ENCODE data around the gene DEAF1. TPM values are rescaled to one million over a fixed set of nuclear protein-coding genes. Genes with fewer than 3 reads are reported as not detected.
A peak's percentile ranks its signal among the peaks of the same experiment; 100 is the strongest.

Gene DEAF1
- total and polyA plus RNA-seq, 9 of the 15 experiments (the other 6 are each of a cell fraction or from before 2014, with no cell fraction given): 2.0 to 69.1 (median 26.8) TPM

DNA sequence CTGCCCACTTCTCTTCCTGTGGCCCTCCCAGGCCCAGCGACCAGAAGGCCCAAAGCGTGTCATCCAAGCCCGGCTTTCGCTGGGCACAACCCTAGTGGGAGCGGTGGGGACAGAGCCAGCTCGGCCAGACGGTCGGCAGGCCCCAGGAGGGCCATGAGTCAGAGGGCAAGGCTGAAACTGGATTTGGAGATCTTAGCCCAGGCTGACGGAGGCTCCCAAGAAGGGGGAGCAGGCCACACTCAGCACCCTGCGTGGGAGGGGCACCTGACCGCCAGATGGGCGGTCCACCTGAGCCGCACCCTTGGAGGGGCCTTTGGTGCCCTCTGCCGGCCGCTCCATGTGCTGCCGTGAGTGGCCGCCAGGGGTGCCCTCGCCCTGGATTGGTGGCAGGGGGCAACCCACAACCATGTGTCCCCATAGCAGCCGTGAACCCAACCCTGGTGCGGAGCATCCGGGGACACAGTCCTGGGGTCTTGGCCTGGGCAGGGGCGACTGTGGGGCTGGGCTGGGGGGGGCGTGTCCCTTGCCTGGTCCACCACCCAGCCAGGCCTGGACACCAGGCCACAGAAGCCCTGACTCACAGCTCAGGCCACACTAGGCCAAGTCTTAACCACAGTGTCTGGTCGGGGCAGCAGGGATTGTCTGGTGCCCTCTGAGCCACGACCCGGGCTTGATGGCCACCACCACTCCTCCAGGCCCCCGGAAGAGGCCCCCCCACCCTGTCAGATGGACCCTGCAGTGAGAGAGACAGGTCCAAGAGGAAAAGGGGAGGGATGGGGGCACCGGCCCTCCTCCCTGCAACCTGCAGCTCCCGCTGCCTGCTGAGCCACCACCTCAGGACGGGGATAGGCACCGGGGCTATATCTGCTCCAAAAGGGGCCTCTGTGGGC, 33.1 kb upstream of the DEAF1 start (continued):
- no peak for TF ChIP-seq NFYB (IDR thresholded peaks at IDR 0.05; ENCODE audit: extremely low read depth, insufficient read length)
- TF ChIP-seq TEAD1 (CRISPR knock-in tag; IDR thresholded peaks at IDR 0.05): peak; percentile 69 to 73; a peak in 3 of 4 replicates
- no peak for TF ChIP-seq RBM17 (IDR thresholded peaks at IDR 0.05; ENCODE audit: borderline replicate concordance, low read depth, low read length)
- peak; percentile 94 for TF ChIP-seq VEZF1 (CRISPR knock-in tag; IDR thresholded peaks at IDR 0.05)
- no peak for TF ChIP-seq HIVEP1 (CRISPR knock-in tag; IDR thresholded peaks at IDR 0.05)
- TF ChIP-seq NFIC (IDR thresholded peaks at IDR 0.05): peak; percentile 63
- no peak for TF ChIP-seq LEF1 (IDR thresholded peaks at IDR 0.05)
- TF ChIP-seq, protein P1, sequence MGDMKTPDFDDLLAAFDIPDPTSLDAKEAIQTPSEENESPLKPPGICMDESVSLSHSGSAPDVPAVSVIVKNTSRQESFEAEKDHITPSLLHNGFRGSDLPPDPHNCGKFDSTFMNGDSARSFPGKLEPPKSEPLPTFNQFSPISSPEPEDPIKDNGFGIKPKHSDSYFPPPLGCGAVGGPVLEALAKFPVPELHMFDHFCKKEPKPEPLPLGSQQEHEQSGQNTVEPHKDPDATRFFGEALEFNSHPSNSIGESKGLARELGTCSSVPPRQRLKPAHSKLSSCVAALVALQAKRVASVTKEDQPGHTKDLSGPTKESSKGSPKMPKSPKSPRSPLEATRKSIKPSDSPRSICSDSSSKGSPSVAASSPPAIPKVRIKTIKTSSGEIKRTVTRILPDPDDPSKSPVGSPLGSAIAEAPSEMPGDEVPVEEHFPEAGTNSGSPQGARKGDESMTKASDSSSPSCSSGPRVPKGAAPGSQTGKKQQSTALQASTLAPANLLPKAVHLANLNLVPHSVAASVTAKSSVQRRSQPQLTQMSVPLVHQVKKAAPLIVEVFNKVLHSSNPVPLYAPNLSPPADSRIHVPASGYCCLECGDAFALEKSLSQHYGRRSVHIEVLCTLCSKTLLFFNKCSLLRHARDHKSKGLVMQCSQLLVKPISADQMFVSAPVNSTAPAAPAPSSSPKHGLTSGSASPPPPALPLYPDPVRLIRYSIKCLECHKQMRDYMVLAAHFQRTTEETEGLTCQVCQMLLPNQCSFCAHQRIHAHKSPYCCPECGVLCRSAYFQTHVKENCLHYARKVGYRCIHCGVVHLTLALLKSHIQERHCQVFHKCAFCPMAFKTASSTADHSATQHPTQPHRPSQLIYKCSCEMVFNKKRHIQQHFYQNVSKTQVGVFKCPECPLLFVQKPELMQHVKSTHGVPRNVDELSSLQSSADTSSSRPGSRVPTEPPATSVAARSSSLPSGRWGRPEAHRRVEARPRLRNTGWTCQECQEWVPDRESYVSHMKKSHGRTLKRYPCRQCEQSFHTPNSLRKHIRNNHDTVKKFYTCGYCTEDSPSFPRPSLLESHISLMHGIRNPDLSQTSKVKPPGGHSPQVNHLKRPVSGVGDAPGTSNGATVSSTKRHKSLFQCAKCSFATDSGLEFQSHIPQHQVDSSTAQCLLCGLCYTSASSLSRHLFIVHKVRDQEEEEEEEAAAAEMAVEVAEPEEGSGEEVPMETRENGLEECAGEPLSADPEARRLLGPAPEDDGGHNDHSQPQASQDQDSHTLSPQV (IDR thresholded peaks at IDR 0.05): peak; percentile 81
- TF ChIP-seq ZNF740 (CRISPR knock-in tag; IDR thresholded peaks at IDR 0.05): peak; percentile 95
- peak in 1 of 2 experiments; percentile 52; a peak in 1 of 4 replicates for TF ChIP-seq ZNF740 (tag; IDR thresholded peaks at IDR 0.05)
- no peak for TF ChIP-seq ZSCAN29 (IDR thresholded peaks at IDR 0.05)
- no peak for TF ChIP-seq ZSCAN32 (CRISPR knock-in tag; IDR thresholded peaks at IDR 0.05)
- TF ChIP-seq PKNOX1 (IDR thresholded peaks at IDR 0.05): 0 out of 2 replicates have a peak, but pooled peaks have one; percentile 7
- TF ChIP-seq GATAD2B (IDR thresholded peaks at IDR 0.05; ENCODE audit: borderline replicate concordance): peak; percentile 87
- TF ChIP-seq CCNT2 (IDR thresholded peaks at IDR 0.05; ENCODE audit: borderline replicate concordance, extremely low read depth, insufficient read length, low read depth, low read length): peak; percentile 51
